Breast epithelium (tissue), 4 donors: ENCODE data around the gene ITGB4. TPM values are rescaled to one million over a fixed set of nuclear protein-coding genes. Genes with fewer than 3 reads are reported as not detected.

Experiments
- DNase-seq, 2 donors: peaks; one replicate each; pipeline ENCODE4 v3.0.0-alpha.2; 2019; ENCODE audit warnings: low spot score in 2 of 2
- H3K27ac ChIP-seq, 2 donors: fragments of 200-600 bp; sonication (generic) in 1 of 2; one replicate each; pipeline ENCODE4 v1.5.1; 2016 to 2019; ENCODE audit warnings: mild to moderate bottlenecking in 1 of 2
- H3K27me3 ChIP-seq, 2 donors: fragments of 200-600 bp; sonication (generic) in 1 of 2; one replicate each; pipeline versions ENCODE4 v1.5.1 to v1.6.0; 2017 to 2019; ENCODE audit warnings: control low read depth in 1 of 2, mild to moderate bottlenecking in 1 of 2
- H3K36me3 ChIP-seq: fragments of 200-600 bp; one replicate; pipeline ENCODE4 v1.5.1; 2019
- H3K4me1 ChIP-seq, 2 donors: fragments of 200-600 bp; sonication (generic); one replicate each; pipeline ENCODE4 v1.5.1; 2016 to 2019; ENCODE audit warnings: control low read depth in 1 of 2
- H3K4me3 ChIP-seq, 3 donors: fragments of 200-600 bp; sonication (generic); 1 replicate in 2 of 3; 2 replicates in 1 of 3; pipeline ENCODE4 v1.5.1; 2016 to 2019; ENCODE audit warnings: mild to moderate bottlenecking in 3 of 3, moderate library complexity in 2 of 3
- H3K9me3 ChIP-seq, 2 donors: fragments of 200-600 bp; sonication (generic) in 1 of 2; one replicate each; pipeline ENCODE4 v1.5.1; 2016 to 2019; ENCODE audit warnings: control low read depth in 1 of 2
- CTCF ChIP-seq, 3 donors: fragments of 450-650 bp; IDR thresholded peaks; one replicate each; pipeline ENCODE4 v1.5.1; 2016 to 2017; ENCODE audit warnings: antibody characterized with exemption in 3 of 3, mild to moderate bottlenecking in 3 of 3, moderate library complexity in 3 of 3
- POLR2A ChIP-seq: fragments of 450-650 bp; IDR thresholded peaks from one replicate; pipeline ENCODE4 v1.6.1; 2016; ENCODE audit warnings: antibody characterized with exemption, mild to moderate bottlenecking, moderate library complexity
- POLR2AphosphoS5 ChIP-seq, 3 donors: sonication (generic); formaldehyde crosslinking; IDR thresholded peaks; one replicate each; pipeline ENCODE4 v1.6.1; 2017; ENCODE audit warnings: antibody characterized with exemption in 3 of 3
- intact Hi-C: fragments of 100-400 bp; cut with DNase I; formaldehyde crosslinking; loops from one replicate; pipeline ENCODE4 v1.15.1; 2023; ENCODE audit warnings: low total_unique reads
- total RNA-seq, 3 donors: library from RNA; depleted of rRNA; stranded (reverse); fragments of >200 nt; gene quantifications; one replicate each; pipeline ENCODE4 v1.1.0, GENCODE V29; 2016

The ITGB4 gene
- total RNA-seq, 3 donors from 2014 or later: 9.8 to 125 (median 67.2) TPM

- Histone ChIP-seq H3K27ac (no peak overlapping the region), H3K4me1 (no peaks in the 10 kb centered on the region), H3K36me3 (peaks cover 4% of the 10 kb centered on the region), H3K9me3 (no peaks in the 10 kb centered on the region), H3K27me3 (no peaks in the 10 kb centered on the region), H3K4me3 (no peak overlapping the region)
- TF ChIP-seq POLR2AphosphoS5 (IDR thresholded peaks at IDR 0.05): no peak
- no peak for TF ChIP-seq POLR2A
- TF ChIP-seq CTCF (IDR thresholded peaks at IDR 0.05): no peak
- intact Hi-C loops: no loop called here
- DNase-seq: no peak
Observed at GRCh38 chr17:75731716-75732498, 10.6 kb downstream of the ITGB4 start.

- H3K27me3 ChIP-seq: no peaks in the 10 kb centered on the region
- H3K27ac ChIP-seq: no peak overlapping the region
- H3K9me3 ChIP-seq: no peaks in the 10 kb centered on the region
- intact Hi-C loops: no loop called here
- DNase-seq: no peak
- H3K36me3 ChIP-seq: peaks cover 7% of the 10 kb centered on the region
- H3K4me1 ChIP-seq: no peaks in the 10 kb centered on the region
- H3K4me3 ChIP-seq: no peak overlapping the region
- no peak for TF ChIP-seq POLR2AphosphoS5 (IDR thresholded peaks at IDR 0.05)
- no peak for TF ChIP-seq POLR2A
- no peak for TF ChIP-seq CTCF (IDR thresholded peaks at IDR 0.05)
Observed at GRCh38 chr17:75733471-75733870, 12.2 kb downstream of the ITGB4 start.

- H3K27me3 ChIP-seq: no peaks in the 10 kb centered on the region
- DNase-seq: no peak
- no peak for TF ChIP-seq POLR2A
- no peak for TF ChIP-seq POLR2AphosphoS5 (IDR thresholded peaks at IDR 0.05)
- no peak for TF ChIP-seq CTCF (IDR thresholded peaks at IDR 0.05)
- no peak overlapping the region for H3K27ac ChIP-seq
- H3K4me1 ChIP-seq: no peaks in the 10 kb centered on the region
- no peaks in the 10 kb centered on the region for H3K9me3 ChIP-seq
- no peak overlapping the region for H3K4me3 ChIP-seq
- peaks cover 7% of the 10 kb centered on the region for H3K36me3 ChIP-seq
- intact Hi-C loops: no loop called here
Observed at GRCh38 chr17:75734674-75735294, 13.5 kb downstream of the ITGB4 start.

GRCh38 chr17:75736173-75736835 is 15.0 kb downstream of the ITGB4 start:
- Histone ChIP-seq H3K27me3 (no peaks in the 10 kb centered on the region), H3K9me3 (no peaks in the 10 kb centered on the region), H3K4me1 (no peaks in the 10 kb centered on the region), H3K27ac (peak overlapping the region in 1 of 2 donors; percentile 43), H3K4me3 (no peak overlapping the region), H3K36me3 (peaks cover 7% of the 10 kb centered on the region)
- no peak for DNase-seq
- intact Hi-C loops: no loop called here
- no peak for TF ChIP-seq POLR2A
- no peak for TF ChIP-seq CTCF (IDR thresholded peaks at IDR 0.05)
- TF ChIP-seq POLR2AphosphoS5 (IDR thresholded peaks at IDR 0.05): no peak
